Endothelial cell of umbilical vein (primary cell): ENCODE results near the gene SRBD1. TPM values are rescaled to one million over a fixed set of nuclear protein-coding genes. Genes with fewer than 3 reads are reported as not detected.

Experiments used
- BruUV-seq: library from RNA; stranded (reverse); fragments of 400-500 nt; replicated peaks from 2 replicates; lab custom pipeline; 2021; lab: Mats Ljungman, UMichigan
- CTCF ChIA-PET: fragments of 300-600, 350-600 bp; sonication (Branson Sonifier 250); formaldehyde crosslinking; loops from one replicate; lab custom pipeline; 2021; ENCODE audit warnings: antibody characterized with exemption, inconsistent platforms; lab: Charles Lee
- POLR2A ChIA-PET: fragments of 300-600, 350-600 bp; sonication (Branson Sonifier 250); formaldehyde crosslinking; loops from one replicate; lab custom pipeline; 2021; ENCODE audit warnings: antibody characterized with exemption, inconsistent platforms; lab: Charles Lee
- DNase-seq: peaks from one replicate; pipeline ENCODE4 v3.0.0-alpha.2; 2011; ENCODE audit warnings: low read depth, low spot score
- FAIRE-seq: peaks from 2 replicates; lab custom pipeline; 2011; peaks lifted over from hg19 to GRCh38; lab: Jason Lieb, UNC
- H2AFZ ChIP-seq: 2 replicates; pipeline ENCODE4 v1.6.0; 2012; ENCODE audit warnings: low read depth, low read length, control low read depth, inconsistent platforms
- H3K27ac ChIP-seq: 2 replicates; pipeline ENCODE4 v1.5.1; 2011; ENCODE audit warnings: low read depth, mild to moderate bottlenecking, control low read depth, low read length, moderate library complexity; ENCODE audit not compliant: insufficient read depth
- H3K27me3 ChIP-seq, 2 experiments: 2 replicates each; pipeline versions ENCODE4 v1.6.0 to v1.6.1; 2011; ENCODE audit warnings: low read length in 2 of 2, mixed read lengths in 1 of 2; ENCODE audit not compliant: control insufficient read depth in 2 of 2, insufficient read depth in 2 of 2
- H3K36me3 ChIP-seq, 2 experiments: 2 replicates in 1 of 2; 3 replicates in 1 of 2; pipeline ENCODE4 v1.5.1; 2011; ENCODE audit warnings: low read length in 2 of 2, mild to moderate bottlenecking in 1 of 2, moderate library complexity in 1 of 2; ENCODE audit not compliant: control insufficient read depth in 2 of 2, insufficient read depth in 2 of 2; ENCODE audit errors: extremely low read depth in 1 of 2
- H3K4me1 ChIP-seq: 3 replicates; pipeline ENCODE4 v1.5.1; 2011; ENCODE audit warnings: mild to moderate bottlenecking, low read length; ENCODE audit not compliant: control insufficient read depth, insufficient read depth; ENCODE audit errors: extremely low read depth
- H3K4me2 ChIP-seq: 2 replicates; pipeline ENCODE4 v1.6.1; 2011; ENCODE audit warnings: low read length, control low read depth, mixed read lengths; ENCODE audit not compliant: insufficient read depth
- H3K4me3 ChIP-seq, 3 experiments: fragments of 200-600 bp in 1 of 3; sonication (generic), shearing (Covaris generic) in 1 of 3; replicated peaks in 1 of 3; 2 replicates each; pipeline ENCODE4 v1.5.1; 2011 to 2016; ENCODE audit warnings: control low read depth in 3 of 3, low read length in 3 of 3, mild to moderate bottlenecking in 2 of 3, inconsistent platforms in 1 of 3, low read depth in 1 of 3, moderate library complexity in 1 of 3; ENCODE audit not compliant: insufficient read depth in 1 of 3
- H3K79me2 ChIP-seq: 2 replicates; pipeline ENCODE4 v1.6.0; 2012; ENCODE audit warnings: low read length, inconsistent platforms; ENCODE audit not compliant: control insufficient read depth, insufficient read depth
- H3K9ac ChIP-seq: replicated peaks from 2 replicates; pipeline ENCODE3; 2011; ENCODE audit warnings: low read length, control low read depth; ENCODE audit not compliant: insufficient read depth; ENCODE audit errors: extremely low read depth
- H3K9me1 ChIP-seq: replicated peaks from 3 replicates; pipeline ENCODE4 v1.6.0; 2011; ENCODE audit warnings: mild to moderate bottlenecking, low read length; ENCODE audit not compliant: control insufficient read depth, insufficient read depth; ENCODE audit errors: extremely low read depth
- H3K9me3 ChIP-seq: replicated peaks from 2 replicates; pipeline ENCODE4 v1.5.1; 2012; ENCODE audit warnings: low read length, inconsistent platforms; ENCODE audit not compliant: control insufficient read depth, insufficient read depth
- H4K20me1 ChIP-seq: replicated peaks from 2 replicates; pipeline ENCODE3; 2011; ENCODE audit warnings: mild to moderate bottlenecking, low read length; ENCODE audit not compliant: control insufficient read depth, insufficient read depth; ENCODE audit errors: extremely low read depth
- CTCF ChIP-seq, 2 donors: IDR thresholded peaks; 1 replicate in 1 of 2; 2 replicates in 1 of 2; pipeline ENCODE4 v1.5.1; 2011; ENCODE audit warnings: low read length in 2 of 2, mild to moderate bottlenecking in 2 of 2, moderate library complexity in 2 of 2, control low read depth in 1 of 2, inconsistent platforms in 1 of 2, low read depth in 1 of 2; ENCODE audit not compliant: insufficient read depth in 1 of 2; ENCODE audit errors: extremely low read depth in 1 of 2
- EZH2 ChIP-seq: IDR thresholded peaks from 2 replicates; pipeline ENCODE4 v1.6.1; 2012; ENCODE audit warnings: borderline replicate concordance, low read depth, mild to moderate bottlenecking, moderate library complexity, low read length, inconsistent platforms; ENCODE audit not compliant: severe bottlenecking
- FOS ChIP-seq: IDR thresholded peaks from 2 replicates; pipeline ENCODE4 v1.6.1; 2011; ENCODE audit warnings: mild to moderate bottlenecking, low read length, moderate library complexity, borderline replicate concordance; ENCODE audit not compliant: insufficient read depth
- GATA2 ChIP-seq: IDR thresholded peaks from 2 replicates; pipeline ENCODE4 v1.7.0; 2011; ENCODE audit warnings: low read depth, mild to moderate bottlenecking, moderate library complexity, mixed read lengths, low read length; ENCODE audit not compliant: insufficient read length, insufficient read depth
- JUN ChIP-seq: IDR thresholded peaks from 2 replicates; pipeline ENCODE4 v1.6.1; 2011; ENCODE audit warnings: borderline replicate concordance, low read depth; ENCODE audit not compliant: insufficient read length, insufficient read depth
- MAX ChIP-seq: IDR thresholded peaks from 2 replicates; pipeline ENCODE4 v1.6.1; 2011; ENCODE audit not compliant: insufficient read depth, insufficient read length
- MYC ChIP-seq: IDR thresholded peaks from one replicate; pipeline ENCODE4 v1.6.1; 2011; ENCODE audit warnings: mild to moderate bottlenecking, low read depth, low read length
- POLR2A ChIP-seq: IDR thresholded peaks from 2 replicates; pipeline ENCODE4 v1.6.1; 2012; ENCODE audit warnings: low read depth, mild to moderate bottlenecking, control low read depth, low read length
- POLR2AphosphoS5 ChIP-seq: IDR thresholded peaks from 2 replicates; pipeline ENCODE4 v1.6.1; 2012; ENCODE audit warnings: low read depth, mild to moderate bottlenecking, control low read depth, low read length, moderate library complexity; ENCODE audit not compliant: insufficient read depth
- dilution Hi-C: fragments of 300-500 bp; cut with MboI; formaldehyde crosslinking; loops from one replicate; pipeline ENCODE4 v1.15.0; 2019; ENCODE audit warnings: low sequenced_read_pairs; ENCODE audit not compliant: extremely low pct_ligation_motif_present
- intact Hi-C: fragments of 100-400 bp; cut with micrococcal nuclease; formaldehyde crosslinking; loops from one replicate; pipeline ENCODE4 v1.10.0; 2022
- polyA plus RNA-seq, 4 experiments: library from polyadenylated mRNA; depleted of rRNA in 3 of 4; stranded (reverse) in 3 of 4; unstranded in 1 of 4; fragments of >200 nt; gene quantifications; 2 replicates each; pipeline versions ENCODE4 v1.2.1 to v1.2.3, GENCODE V29; 2011 to 2012; ENCODE audit warnings: missing spikeins in 1 of 4
- total RNA-seq: library from RNA; stranded (reverse); gene quantifications from 2 replicates; pipeline ENCODE4 v1.2.3, GENCODE V29; 2021

The SRBD1 gene
- total and polyA plus RNA-seq, 2 donors (not counting 3 experiments of a cell fraction or from before 2014, with no cell fraction given), result 3.7 to 12.5 TPM

- BruUV-seq, result no TSS peak
- DNase-seq (no peak), FAIRE-seq (no peak)
- H2AFZ ChIP-seq, result no peak overlapping the region
- no peaks in the 10 kb centered on the region for H3K27me3 ChIP-seq
- no peaks in the 10 kb centered on the region for H3K4me1 ChIP-seq
- TF ChIP-seq POLR2AphosphoS5 (no peak), CTCF (IDR thresholded peaks at IDR 0.05; ENCODE audit: extremely low read depth in 1 of 2, insufficient read depth in 1 of 2, low read depth in 1 of 2, low read length in 2 of 2) (no peak), JUN (no peak), MAX (no peak), GATA2 (no peak), POLR2A (no peak), EZH2 (no peak), MYC (no peak), FOS (no peak)
- POLR2A ChIA-PET, result no interaction called here
- H3K9me1 ChIP-seq, result no peaks in the 10 kb centered on the region
- H3K4me2 ChIP-seq, result no peak overlapping the region
- intact Hi-C loops (no loop called here), dilution Hi-C loops (no loop called here)
- H4K20me1 ChIP-seq, result no peaks in the 10 kb centered on the region
- no peak overlapping the region for H3K4me3 ChIP-seq
- no peak overlapping the region for H3K9ac ChIP-seq
- no peak overlapping the region for H3K27ac ChIP-seq
- CTCF ChIA-PET, result interaction anchor here (1.5 to 1.7 kb wide), 2 partner anchors 14 to 416 kb away, joined by 3 to 6 read pairs; no protein-coding TSS in a partner anchor
- no peaks in the 10 kb centered on the region for H3K36me3 ChIP-seq
- H3K79me2 ChIP-seq, result no peaks in the 10 kb centered on the region
- no peaks in the 10 kb centered on the region for H3K9me3 ChIP-seq
Observed at GRCh38 chr2:45397292-45397691, 213.8 kb downstream of the SRBD1 start.
